Duodenal mucosa (tissue), 2 donors: ENCODE results near the gene CNEP1R1.

Experiments used
- H3K27ac ChIP-seq: one replicate; pipeline ENCODE4 v1.7.0; 2013; ENCODE audit warnings: low read depth, low read length
- H3K27me3 ChIP-seq, 2 donors: one replicate each; pipeline ENCODE4 v1.7.0; 2013; ENCODE audit warnings: low read length in 2 of 2, control low read depth in 1 of 2; ENCODE audit not compliant: insufficient read depth in 2 of 2, control insufficient read depth in 1 of 2
- H3K36me3 ChIP-seq, 2 donors: one replicate each; pipeline ENCODE4 v1.7.0; 2013; ENCODE audit warnings: low read length in 2 of 2, control low read depth in 1 of 2; ENCODE audit not compliant: insufficient read depth in 2 of 2, control insufficient read depth in 1 of 2
- H3K4me1 ChIP-seq, 2 donors: one replicate each; pipeline ENCODE4 v1.7.0; 2013; ENCODE audit warnings: low read length in 2 of 2, control low read depth in 1 of 2; ENCODE audit not compliant: insufficient read depth in 2 of 2, control insufficient read depth in 1 of 2
- H3K4me3 ChIP-seq, 2 donors: one replicate each; pipeline ENCODE4 v1.7.0; 2013; ENCODE audit warnings: low read length in 2 of 2, low read depth in 1 of 2
- H3K9ac ChIP-seq, 2 donors: one replicate each; pipeline ENCODE4 v1.7.0; 2013; ENCODE audit warnings: low read length in 2 of 2, low read depth in 1 of 2
- H3K9me3 ChIP-seq, 2 donors: one replicate each; pipeline ENCODE4 v1.7.0; 2013; ENCODE audit warnings: low read length in 2 of 2, control low read depth in 1 of 2; ENCODE audit not compliant: control insufficient read depth in 1 of 2

CNEP1R1 gene

GRCh38 chr16:50068550-50068949 lies 43.5 kb downstream of the CNEP1R1 start:
- no peaks in the 10 kb centered on the region for H3K27me3 ChIP-seq
- H3K4me3 ChIP-seq, result no peak overlapping the region
- no peaks in the 10 kb centered on the region for H3K9me3 ChIP-seq
- no peak overlapping the region for H3K27ac ChIP-seq
- H3K4me1 ChIP-seq, result peaks cover 11 to 23% of the 10 kb centered on the region in 2 donors
- H3K36me3 ChIP-seq, result peaks cover 0 to 15% of the 10 kb centered on the region in 2 donors
- H3K9ac ChIP-seq, result no peak overlapping the region

- H3K27ac ChIP-seq, result no peak overlapping the region
These were observed 44.0 kb downstream of the CNEP1R1 start for GRCh38 chr16:50069060-50069459.

GRCh38 chr16:50071075-50071671 lies 46.1 kb downstream of the CNEP1R1 start:
- Histone ChIP-seq H3K9me3 (no peaks in the 10 kb centered on the region), H3K9ac (no peak overlapping the region), H3K4me1 (peaks cover 11 to 20% of the 10 kb centered on the region in 2 donors), H3K36me3 (peaks cover 0 to 15% of the 10 kb centered on the region in 2 donors), H3K27ac (no peak overlapping the region), H3K4me3 (no peak overlapping the region), H3K27me3 (no peaks in the 10 kb centered on the region)

More at GRCh38 chr16:50069060-50069459, 44.0 kb downstream of the CNEP1R1 start:
- Histone ChIP-seq H3K27me3 (no peaks in the 10 kb centered on the region), H3K4me3 (no peak overlapping the region), H3K4me1 (peaks cover 11 to 23% of the 10 kb centered on the region in 2 donors), H3K36me3 (peaks cover 0 to 15% of the 10 kb centered on the region in 2 donors), H3K9ac (no peak overlapping the region), H3K9me3 (no peaks in the 10 kb centered on the region)

- Histone ChIP-seq H3K27ac (no peak overlapping the region), H3K27me3 (no peaks in the 10 kb centered on the region), H3K9ac (no peak overlapping the region), H3K36me3 (peaks cover 0 to 18% of the 10 kb centered on the region in 2 donors), H3K4me3 (no peak overlapping the region), H3K4me1 (peaks cover 6 to 7% of the 10 kb centered on the region in 2 donors), H3K9me3 (no peaks in the 10 kb centered on the region)
These were observed 47.7 kb downstream of the CNEP1R1 start for GRCh38 chr16:50072730-50073129.

- Histone ChIP-seq H3K27ac (no peak overlapping the region), H3K9me3 (no peaks in the 10 kb centered on the region), H3K4me3 (no peak overlapping the region), H3K4me1 (no peaks in the 10 kb centered on the region), H3K27me3 (no peaks in the 10 kb centered on the region), H3K9ac (no peak overlapping the region), H3K36me3 (peaks cover 13 to 32% of the 10 kb centered on the region in 2 donors)
These were observed 54.5 kb downstream of the CNEP1R1 start for GRCh38 chr16:50079397-50080140.

- peaks cover 18 to 49% of the 10 kb centered on the region in 2 donors for H3K36me3 ChIP-seq
- H3K4me1 ChIP-seq, result no peaks in the 10 kb centered on the region
- no peaks in the 10 kb centered on the region for H3K27me3 ChIP-seq
- no peak overlapping the region for H3K9ac ChIP-seq
- no peak overlapping the region for H3K27ac ChIP-seq
- no peaks in the 10 kb centered on the region for H3K9me3 ChIP-seq
- H3K4me3 ChIP-seq, result no peak overlapping the region
These were observed 56.5 kb downstream of the CNEP1R1 start for GRCh38 chr16:50081428-50082018.

- Histone ChIP-seq H3K9me3 (no peaks in the 10 kb centered on the region), H3K27ac (no peak overlapping the region), H3K27me3 (no peaks in the 10 kb centered on the region), H3K9ac (no peak overlapping the region), H3K4me3 (no peak overlapping the region), H3K36me3 (peaks cover 23 to 65% of the 10 kb centered on the region in 2 donors), H3K4me1 (no peaks in the 10 kb centered on the region)
These were observed 59.0 kb downstream of the CNEP1R1 start for GRCh38 chr16:50083996-50084395.

GRCh38 chr16:50086176-50086575 lies 61.2 kb downstream of the CNEP1R1 start:
- H3K9ac ChIP-seq, result no peak overlapping the region

More at GRCh38 chr16:50086176-50086575, 61.2 kb downstream of the CNEP1R1 start:
- no peak overlapping the region for H3K27ac ChIP-seq
- H3K27me3 ChIP-seq, result no peaks in the 10 kb centered on the region
- no peaks in the 10 kb centered on the region for H3K9me3 ChIP-seq
- H3K4me3 ChIP-seq, result no peak overlapping the region
- no peaks in the 10 kb centered on the region for H3K4me1 ChIP-seq
- peaks cover 23 to 64% of the 10 kb centered on the region in 2 donors for H3K36me3 ChIP-seq
